Upper lobe of right lung (tissue), 1 donor: ENCODE data around the gene KDR. TPM values are rescaled to one million over a fixed set of nuclear protein-coding genes. Genes with fewer than 3 reads are reported as not detected.

Experiments
- ATAC-seq: fragments of 200-7000 bp; cut with Tn5 transposase; one replicate; pipeline ENCODE4 v1.9.1; 2020; ENCODE audit warnings: mild to moderate bottlenecking, moderate library complexity
- DNase-seq: peaks from one replicate; pipeline ENCODE4 v3.0.0-alpha.2; 2020
- H3K27ac ChIP-seq: fragments of 200-600 bp; one replicate; pipeline ENCODE4 v1.8.0; 2022
- H3K27me3 ChIP-seq: fragments of 200-600 bp; one replicate; pipeline ENCODE4 v1.8.0; 2022; ENCODE audit warnings: mild to moderate bottlenecking
- H3K36me3 ChIP-seq: fragments of 200-600 bp; one replicate; pipeline ENCODE4 v1.8.0; 2022
- H3K4me1 ChIP-seq: fragments of 200-600 bp; one replicate; pipeline ENCODE4 v1.8.0; 2022
- H3K4me3 ChIP-seq: fragments of 200-600 bp; one replicate; pipeline ENCODE4 v1.8.0; 2022; ENCODE audit warnings: mild to moderate bottlenecking
- H3K9me3 ChIP-seq: fragments of 200-600 bp; one replicate; pipeline ENCODE4 v1.8.0; 2022
- CTCF ChIP-seq: fragments of 200-600 bp; IDR thresholded peaks from one replicate; pipeline ENCODE4 v1.8.0; 2022; ENCODE audit warnings: antibody characterized with exemption
- intact Hi-C: fragments of 100-400 bp; cut with DNase I; formaldehyde crosslinking; loops from one replicate; pipeline ENCODE4 v1.11.0; 2022
- total RNA-seq: library from RNA; stranded (reverse); fragmentation: NEBNext Ultra II Directional; extraction: Animal tissue kit (Norgen Biotek cat#: 25700); gene quantifications from one replicate; pipeline ENCODE4 v1.2.1, GENCODE V29; 2021
- donor health status: DM: no; HTN: yes; CAD: no; lungs with severe emphysema.

Gene KDR
- total RNA-seq, 1 donor from 2014 or later, result 48.6 TPM

- H3K36me3 ChIP-seq, result no peaks in the 10 kb centered on the region
- intact Hi-C loops, result no loop called here
- peak overlapping the region; percentile 65 for H3K27ac ChIP-seq
- H3K4me3 ChIP-seq, result peak overlapping the region; percentile 65
- H3K9me3 ChIP-seq, result no peaks in the 10 kb centered on the region
- peaks cover 8% of the 10 kb centered on the region for H3K4me1 ChIP-seq
- no peak for TF ChIP-seq CTCF
- DNase-seq (no peak), ATAC-seq (no peak)
- peaks cover 13% of the 10 kb centered on the region for H3K27me3 ChIP-seq
Measured at GRCh38 chr4:55123791-55124190, 1.6 kb downstream of the KDR start.

GRCh38 chr4:55122235-55122634 lies 3.2 kb downstream of the KDR start:
- no peak overlapping the region for H3K27ac ChIP-seq
- ATAC-seq, result no peak

GRCh38 chr4:55121246-55121645 lies 4.1 kb downstream of the KDR start:
- DNase-seq (no peak), ATAC-seq (peak; percentile 51)
- H3K27me3 ChIP-seq, result peaks cover 13% of the 10 kb centered on the region
- H3K4me1 ChIP-seq, result peaks cover 8% of the 10 kb centered on the region
- intact Hi-C loops, result no loop called here
- H3K4me3 ChIP-seq, result peak overlapping the region; percentile 65
- TF ChIP-seq CTCF, result no peak
- H3K27ac ChIP-seq, result no peak overlapping the region
- H3K9me3 ChIP-seq, result no peaks in the 10 kb centered on the region
- H3K36me3 ChIP-seq, result no peaks in the 10 kb centered on the region

More at GRCh38 chr4:55122235-55122634, 3.2 kb downstream of the KDR start:
- no peaks in the 10 kb centered on the region for H3K9me3 ChIP-seq
- H3K36me3 ChIP-seq, result no peaks in the 10 kb centered on the region
- TF ChIP-seq CTCF, result no peak
- H3K4me3 ChIP-seq, result peak overlapping the region; percentile 65
- H3K4me1 ChIP-seq, result peaks cover 8% of the 10 kb centered on the region
- intact Hi-C loops, result no loop called here
- peaks cover 13% of the 10 kb centered on the region for H3K27me3 ChIP-seq
- DNase-seq, result no peak

GRCh38 chr4:55118397-55118796 lies 7.0 kb downstream of the KDR start:
- Histone ChIP-seq H3K27me3 (no peaks in the 10 kb centered on the region), H3K36me3 (peaks cover 14% of the 10 kb centered on the region), H3K4me3 (no peak overlapping the region), H3K27ac (no peak overlapping the region), H3K9me3 (no peaks in the 10 kb centered on the region), H3K4me1 (no peaks in the 10 kb centered on the region)
- no peak for TF ChIP-seq CTCF
- ATAC-seq (no peak), DNase-seq (no peak)
- intact Hi-C loops, result no loop called here

GRCh38 chr4:55117511-55117910 lies 7.9 kb downstream of the KDR start:
- Histone ChIP-seq H3K4me3 (no peak overlapping the region), H3K27ac (no peak overlapping the region), H3K36me3 (peaks cover 14% of the 10 kb centered on the region), H3K27me3 (no peaks in the 10 kb centered on the region), H3K9me3 (no peaks in the 10 kb centered on the region), H3K4me1 (no peaks in the 10 kb centered on the region)
- DNase-seq (no peak), ATAC-seq (no peak)
- no peak for TF ChIP-seq CTCF
- intact Hi-C loops, result no loop called here

- no peak overlapping the region for H3K27ac ChIP-seq
- no peak for DNase-seq
- H3K36me3 ChIP-seq, result peaks cover 14% of the 10 kb centered on the region
- H3K4me1 ChIP-seq, result no peaks in the 10 kb centered on the region
- TF ChIP-seq CTCF, result no peak
- ATAC-seq, result no peak
- no peaks in the 10 kb centered on the region for H3K9me3 ChIP-seq
- no peak overlapping the region for H3K4me3 ChIP-seq
- H3K27me3 ChIP-seq, result no peaks in the 10 kb centered on the region
- intact Hi-C loops, result no loop called here
Measured at GRCh38 chr4:55116450-55116849, 8.9 kb downstream of the KDR start.
